HG03565 (cell line): ENCODE measurements around the gene OR10A3.

Source experiments
- ATAC-seq: cut with Tn5 transposase; IDR thresholded peaks from one replicate; pipeline ENCODE4 v1.9.1; 2021; ENCODE audit warnings: mild to moderate bottlenecking, moderate library complexity; ENCODE audit not compliant: unreplicated experiment

The OR10A3 gene

GRCh38 chr11:7893796-7894195 lies 47.7 kb downstream of the OR10A3 start:
- ATAC-seq: no peak

GRCh38 chr11:7892840-7893254 lies 48.7 kb downstream of the OR10A3 start:
- peak; percentile 54 for ATAC-seq

- peak; percentile 50 for ATAC-seq
Measured at GRCh38 chr11:7892059-7892699, 49.3 kb downstream of the OR10A3 start.

- ATAC-seq: no peak
Measured at GRCh38 chr11:7890417-7891172, 50.9 kb downstream of the OR10A3 start.

- ATAC-seq: peak; percentile 46
Measured at GRCh38 chr11:7889985-7890384, 51.5 kb downstream of the OR10A3 start.
